ENCODE data around the gene SMPD4. TPM values are rescaled to one million over a fixed set of nuclear protein-coding genes. Genes with fewer than 3 reads are reported as not detected.
A peak's percentile ranks its signal among the peaks of the same experiment; 100 is the strongest.
"Not testable (repeated sequence)": the region's sequence is repeated elsewhere in the genome, so short reads cannot be mapped to it uniquely, and the experiment has no call there.

The SMPD4 gene
- total RNA-seq, 1 donor from 2014 or later = 9.5 TPM

- TF ChIP-seq CTCF (IDR thresholded peaks at IDR 0.05; ENCODE audit: insufficient read depth, low read length, severe bottlenecking) = peak; percentile 75
- FAIRE-seq; H3K27me3 ChIP-seq (ENCODE audit: control insufficient read depth, insufficient read depth, low read length); H3K36me3 ChIP-seq (ENCODE audit: control insufficient read depth, insufficient read depth, low read length): not testable (repeated sequence)
- H3K4me3 ChIP-seq (ENCODE audit: low read depth, low read length) = peak within 1 kb of the TSS; percentile 73
- DNase-seq (ENCODE audit: low read depth) = peak; percentile 62
These were observed 679 bp upstream of the SMPD4 start, which contains the start of gene MZT2B for GRCh38 chr2:130181880-130182682. MZT2B (plus strand) TSS chr2:130182262; CDS start chr2:130182283, 21 bp downstream.

GRCh38 chr2:130180404-130181324, 738 bp downstream of the SMPD4 start:
- FAIRE-seq; DNase-seq (ENCODE audit: low read depth); H3K27me3 ChIP-seq (ENCODE audit: control insufficient read depth, insufficient read depth, low read length); H3K36me3 ChIP-seq (ENCODE audit: control insufficient read depth, insufficient read depth, low read length): not testable (repeated sequence)
- H3K4me3 ChIP-seq (ENCODE audit: low read depth, low read length) = peak overlapping the region; percentile 73

- not testable (repeated sequence) for H3K27me3 ChIP-seq (ENCODE audit: control insufficient read depth, insufficient read depth, low read length); H3K4me3 ChIP-seq (ENCODE audit: low read depth, low read length); H3K36me3 ChIP-seq (ENCODE audit: control insufficient read depth, insufficient read depth, low read length); DNase-seq (ENCODE audit: low read depth)
- peak; percentile 86 for FAIRE-seq
These were observed 6.5 kb downstream of the SMPD4 start for GRCh38 chr2:130174866-130175265.

GRCh38 chr2:130169896-130170295, 11.5 kb downstream of the SMPD4 start:
- no peak for DNase-seq (ENCODE audit: low read depth)
- Histone ChIP-seq H3K4me3 (ENCODE audit: low read depth, low read length) (no peak overlapping the region), H3K36me3 (ENCODE audit: control insufficient read depth, insufficient read depth, low read length) (peaks cover 8% of the 10 kb centered on the region), H3K27me3 (ENCODE audit: control insufficient read depth, insufficient read depth, low read length) (no peaks in the 10 kb centered on the region)
- FAIRE-seq = no peak
- no peak for TF ChIP-seq CTCF (IDR thresholded peaks at IDR 0.05; ENCODE audit: insufficient read depth, low read length, severe bottlenecking)

GRCh38 chr2:130169163-130169562, 12.2 kb downstream of the SMPD4 start:
- not testable (repeated sequence) for H3K27me3 ChIP-seq (ENCODE audit: control insufficient read depth, insufficient read depth, low read length); FAIRE-seq

GRCh38 chr2:130166611-130167010, 14.8 kb downstream of the SMPD4 start:
- not testable (repeated sequence) for H3K4me3 ChIP-seq (ENCODE audit: low read depth, low read length); H3K27me3 ChIP-seq (ENCODE audit: control insufficient read depth, insufficient read depth, low read length); DNase-seq (ENCODE audit: low read depth); FAIRE-seq; H3K36me3 ChIP-seq (ENCODE audit: control insufficient read depth, insufficient read depth, low read length)

More at GRCh38 chr2:130169163-130169562, 12.2 kb downstream of the SMPD4 start:
- not testable (repeated sequence) for H3K4me3 ChIP-seq (ENCODE audit: low read depth, low read length); DNase-seq (ENCODE audit: low read depth); H3K36me3 ChIP-seq (ENCODE audit: control insufficient read depth, insufficient read depth, low read length)

- Histone ChIP-seq H3K4me3 (ENCODE audit: low read depth, low read length) (no peak overlapping the region), H3K36me3 (ENCODE audit: control insufficient read depth, insufficient read depth, low read length) (peaks cover 4% of the 10 kb centered on the region), H3K27me3 (ENCODE audit: control insufficient read depth, insufficient read depth, low read length) (no peaks in the 10 kb centered on the region)
- no peak for TF ChIP-seq CTCF (IDR thresholded peaks at IDR 0.05; ENCODE audit: insufficient read depth, low read length, severe bottlenecking)
- DNase-seq (ENCODE audit: low read depth) (no peak), FAIRE-seq (no peak)
These were observed 15.9 kb downstream of the SMPD4 start for GRCh38 chr2:130165293-130166016.

Data from bronchial epithelial cell (primary cell).